ENCODE measurements around the gene AVPI1. TPM values are rescaled to one million over a fixed set of nuclear protein-coding genes. Genes with fewer than 3 reads are reported as not detected.

The AVPI1 gene
- total RNA-seq, 1 experiment from 2014 or later, result 126 TPM

DNA sequence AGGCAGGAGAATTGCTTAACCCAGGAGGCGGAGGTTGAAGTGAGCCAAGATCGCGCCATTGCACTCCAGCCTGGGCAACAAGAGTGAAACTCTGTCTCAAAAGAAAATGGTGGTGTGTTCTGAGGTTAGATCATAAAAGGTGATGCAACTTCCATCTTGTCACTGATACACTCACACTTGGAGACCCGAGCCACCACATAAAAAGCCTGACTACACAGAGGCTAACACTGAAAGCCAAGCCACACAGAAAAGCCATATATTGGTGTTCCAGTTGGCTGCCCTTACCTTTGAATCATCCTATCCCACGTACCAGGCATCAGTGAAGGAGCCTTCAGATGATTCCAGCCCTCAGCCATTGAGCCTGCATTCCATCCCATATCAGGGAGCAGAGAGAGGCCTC is 57.8 kb downstream of the AVPI1 start:
- in situ Hi-C loops (cut with HindIII; ENCODE audit: low pct_unique_long_range_greater_than_20kb, low sequenced_read_pairs), result no loop called here
- no peak for DNase-seq (ENCODE audit: low read depth, low spot score)

DNA sequence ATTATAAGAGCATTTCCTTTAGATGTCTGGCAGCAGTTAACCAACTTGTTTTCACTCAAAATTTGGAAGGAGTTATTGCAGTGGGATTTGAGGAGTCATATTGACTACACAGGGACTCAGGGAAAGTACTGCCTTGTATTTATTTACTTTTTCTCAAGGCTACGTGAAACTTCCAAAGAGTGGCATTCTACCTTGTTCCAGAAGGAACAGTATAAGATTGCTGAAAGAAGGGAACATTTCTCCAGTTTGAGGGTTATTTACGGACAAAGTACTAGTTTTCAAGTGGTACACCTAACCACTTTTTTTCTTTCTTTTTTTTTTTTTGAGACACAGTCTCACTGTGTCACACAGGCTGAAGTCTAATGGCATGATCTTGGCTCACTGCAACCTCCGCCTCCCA is 58.8 kb downstream of the AVPI1 start:
- in situ Hi-C loops (cut with HindIII; ENCODE audit: low pct_unique_long_range_greater_than_20kb, low sequenced_read_pairs), result no loop called here
- DNase-seq (ENCODE audit: low read depth, low spot score), result no peak

DNA sequence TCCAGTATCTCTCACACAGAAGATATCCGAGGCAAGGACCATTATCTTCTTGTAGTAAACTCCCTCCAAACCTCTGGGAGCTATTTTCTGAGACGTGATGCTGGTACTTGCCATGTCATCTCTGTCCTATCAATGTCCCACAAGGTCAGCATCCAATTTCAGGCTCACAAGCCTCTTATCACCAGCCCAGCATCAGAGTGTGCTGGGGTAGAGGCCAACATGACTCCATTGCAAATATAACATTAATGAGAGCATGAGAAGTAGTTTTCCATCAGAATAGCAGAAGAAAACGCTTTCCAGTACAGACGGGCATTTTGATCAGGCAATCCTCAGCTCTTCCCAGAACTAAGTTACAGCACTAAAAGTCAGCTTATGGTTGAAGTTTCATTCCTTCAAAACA is 59.3 kb downstream of the AVPI1 start:
- DNase-seq (ENCODE audit: low read depth, low spot score), result no peak
- in situ Hi-C loops (cut with HindIII; ENCODE audit: low pct_unique_long_range_greater_than_20kb, low sequenced_read_pairs), result no loop called here

Other genes with a start within 250 kb of the AVPI1 start
- 41.4 and 41.5 TPM in 2 replicates for gene EXOSC1, start 241.2 kb downstream of the AVPI1 start, total RNA-seq (2014; rRNA removed; shearing (Covaris generic))
- gene ZDHHC16, start 241.1 kb downstream of the AVPI1 start, total RNA-seq (2014; rRNA removed; shearing (Covaris generic)), result 40.6 and 42.1 TPM in 2 replicates
- 80.1 and 85.8 TPM in 2 replicates for gene MMS19, start 188.8 kb downstream of the AVPI1 start, total RNA-seq (2014; rRNA removed; shearing (Covaris generic))
- 12.7 and 13.8 TPM in 2 replicates for gene UBTD1, start 188.3 kb downstream of the AVPI1 start, total RNA-seq (2014; rRNA removed; shearing (Covaris generic))
- not detected in 2 replicates for gene ANKRD2, start 114.5 kb downstream of the AVPI1 start, total RNA-seq (2014; rRNA removed; shearing (Covaris generic))
- 2.1 and 3.9 TPM in 2 replicates for gene HOGA1, start 102.9 kb downstream of the AVPI1 start, total RNA-seq (2014; rRNA removed; shearing (Covaris generic))
- gene C10orf62, start 97.5 kb downstream of the AVPI1 start, total RNA-seq (2014; rRNA removed; shearing (Covaris generic)), result not detected in 2 replicates
- gene MORN4, start 53.7 kb downstream of the AVPI1 start, total RNA-seq (2014; rRNA removed; shearing (Covaris generic)), result 3.5 and 4.4 TPM in 2 replicates
- gene PI4K2A, start 46.6 kb downstream of the AVPI1 start, total RNA-seq (2014; rRNA removed; shearing (Covaris generic)), result 15.0 and 15.3 TPM in 2 replicates
- gene MARVELD1, start 26.5 kb upstream of the AVPI1 start, total RNA-seq (2014; rRNA removed; shearing (Covaris generic)), result 27.4 and 28.4 TPM in 2 replicates
- gene ZFYVE27, start 49.9 kb upstream of the AVPI1 start, total RNA-seq (2014; rRNA removed; shearing (Covaris generic)), result 27.5 and 27.9 TPM in 2 replicates
- gene SFRP5, start 84.8 kb upstream of the AVPI1 start, total RNA-seq (2014; rRNA removed; shearing (Covaris generic)), result 0.08 and 0.21 TPM in 2 replicates
- gene GOLGA7B, start 162.6 kb upstream of the AVPI1 start, total RNA-seq (2014; rRNA removed; shearing (Covaris generic)), result 14.9 and 15.8 TPM in 2 replicates